HL-60 (cell line): ENCODE data around the gene C19orf12.
"Not testable (repeated sequence)": the region's sequence is repeated elsewhere in the genome, so short reads cannot be mapped to it uniquely, and the experiment has no call there.

Experiments
- DNase-seq, 2 experiments: peaks; one replicate each; pipeline ENCODE4 v3.0.0-alpha.2; 2010 to 2020; ENCODE audit warnings: low read depth in 1 of 2, low spot score in 1 of 2
- H3K27ac ChIP-seq: fragments of 250-450 bp; sonication (Bioruptor Pico); replicated peaks from 2 replicates; pipeline ENCODE4 v1.5.1; 2020; ENCODE audit warnings: mild to moderate bottlenecking, moderate library complexity
- H3K27me3 ChIP-seq: fragments of 250-450 bp; sonication (Bioruptor Pico); 2 replicates; pipeline ENCODE4 v1.5.1; 2021; ENCODE audit warnings: mild to moderate bottlenecking, moderate library complexity; ENCODE audit not compliant: insufficient read depth, poor library complexity, severe bottlenecking
- H3K4me3 ChIP-seq: replicated peaks from 2 replicates; pipeline ENCODE4 v1.5.1; 2011; ENCODE audit warnings: mild to moderate bottlenecking, control low read depth, low read length; ENCODE audit not compliant: insufficient read depth
- CTCF ChIP-seq: IDR thresholded peaks from one replicate; pipeline ENCODE4 v1.5.1; 2011; ENCODE audit warnings: low read length, control low read depth, inconsistent platforms; ENCODE audit not compliant: insufficient read depth
- GABPA ChIP-seq: IDR thresholded peaks from 2 replicates; pipeline ENCODE4 v1.6.1; 2012; ENCODE audit warnings: low read depth
- POLR2AphosphoS5 ChIP-seq: IDR thresholded peaks from 2 replicates; pipeline ENCODE4 v1.6.1; 2012; ENCODE audit warnings: low read depth
- REST ChIP-seq: IDR thresholded peaks from 2 replicates; pipeline ENCODE4 v1.6.1; 2012; ENCODE audit warnings: low read depth; ENCODE audit not compliant: insufficient replicate concordance
- SPI1 ChIP-seq: IDR thresholded peaks from 2 replicates; pipeline ENCODE4 v1.6.1; 2012; ENCODE audit warnings: low read depth, mild to moderate bottlenecking, borderline replicate concordance

The C19orf12 gene

GRCh38 chr19:29714371-29714952 lies 599 bp downstream of the C19orf12 start:
- Histone ChIP-seq H3K4me3 (peak overlapping the region; percentile 83), H3K27ac (peak overlapping the region; percentile 93), H3K27me3 (no peaks in the 10 kb centered on the region)
- DNase-seq, result no peak
- TF ChIP-seq POLR2AphosphoS5 (no peak), GABPA (no peak)

GRCh38 chr19:29712744-29713516 lies 2.1 kb downstream of the C19orf12 start:
- DNase-seq, result no peak
- Histone ChIP-seq H3K27ac (no peak overlapping the region), H3K27me3 (no peaks in the 10 kb centered on the region), H3K4me3 (no peak overlapping the region)
- TF ChIP-seq GABPA, result no peak
- no peak for TF ChIP-seq REST
- no peak for TF ChIP-seq POLR2AphosphoS5
- TF ChIP-seq CTCF, result no peak
- TF ChIP-seq SPI1, result no peak

GRCh38 chr19:29711584-29712132 lies 3.4 kb downstream of the C19orf12 start:
- H3K4me3 ChIP-seq, result no peak overlapping the region
- TF ChIP-seq POLR2AphosphoS5 (no peak), SPI1 (no peak), REST (no peak), CTCF (no peak), GABPA (no peak)
- H3K27ac ChIP-seq, result no peak overlapping the region
- DNase-seq, result no peak
- H3K27me3 ChIP-seq, result no peaks in the 10 kb centered on the region

- not testable (repeated sequence) for H3K27ac ChIP-seq, H3K27me3 ChIP-seq, DNase-seq, H3K4me3 ChIP-seq
- TF ChIP-seq SPI1, result 0 out of 2 replicates have a peak, but pooled peaks have one; percentile 24
These were observed 5.6 kb downstream of the C19orf12 start for GRCh38 chr19:29709440-29709798.
